Thyroid gland (tissue), 4 donors: ENCODE data around the gene LCE1F. TPM values are rescaled to one million over a fixed set of nuclear protein-coding genes. Genes with fewer than 3 reads are reported as not detected.

ENCODE experiments used
- DNase-seq, 2 donors: peaks; one replicate each; pipeline ENCODE4 v3.0.0-alpha.2; 2019
- H3K27ac ChIP-seq, 3 donors: fragments of 200-600 bp; sonication (generic); 1 replicate in 2 of 3; 2 replicates in 1 of 3; pipeline ENCODE4 v1.5.1; 2016 to 2019; ENCODE audit warnings: mild to moderate bottlenecking in 1 of 3, moderate library complexity in 1 of 3
- H3K27me3 ChIP-seq: fragments of 200-600 bp; sonication (generic); one replicate; pipeline ENCODE4 v1.5.1; 2019
- H3K36me3 ChIP-seq, 2 donors: fragments of 200-600 bp; sonication (generic); one replicate each; pipeline ENCODE4 v1.5.1; 2016 to 2019
- H3K4me1 ChIP-seq, 2 donors: fragments of 200-600 bp; sonication (generic); one replicate each; pipeline ENCODE4 v1.5.1; 2017 to 2019
- H3K4me3 ChIP-seq, 3 donors: fragments of 200-600 bp; sonication (generic); replicated peaks in 1 of 3; 1 replicate in 2 of 3; 2 replicates in 1 of 3; pipeline ENCODE4 v1.5.1; 2016; ENCODE audit warnings: mild to moderate bottlenecking in 1 of 3
- H3K9me3 ChIP-seq: fragments of 200-600 bp; sonication (generic); one replicate; pipeline ENCODE4 v1.5.1; 2017
- CTCF ChIP-seq, 6 experiments: fragments of 200-600 bp in 3 of 6; fragments of 450-650 bp in 3 of 6; sonication (generic) in 3 of 6; IDR thresholded peaks; one replicate each; pipeline ENCODE4 v1.5.1; 2016 to 2019; ENCODE audit warnings: antibody characterized with exemption in 6 of 6, mild to moderate bottlenecking in 2 of 6, inconsistent platforms in 1 of 6, moderate library complexity in 1 of 6
- POLR2A ChIP-seq, 2 donors: fragments of 450-650 bp; IDR thresholded peaks; one replicate each; pipeline ENCODE4 v1.6.1; 2017; ENCODE audit warnings: antibody characterized with exemption in 2 of 2, mild to moderate bottlenecking in 2 of 2, moderate library complexity in 1 of 2
- WGBS, 2 donors: methylation state at CpG; one replicate each; pipeline ENCODE4 v1.1.5; 2017; 5-methylcytosine and 5-hydroxymethylcytosine counted together
- intact Hi-C: fragments of 100-400 bp; cut with DNase I; formaldehyde crosslinking; loops from one replicate; pipeline ENCODE4 v1.15.1; 2023
- total RNA-seq, 4 donors: library from RNA; depleted of rRNA; stranded (reverse); fragments of >200 nt; gene quantifications; one replicate each; pipeline ENCODE4 v1.2.3, GENCODE V29; 2016

The LCE1F gene
- total RNA-seq, 4 donors from 2014 or later = not detected

- Histone ChIP-seq H3K36me3 (no peaks in the 10 kb centered on the region), H3K27ac (no peak overlapping the region), H3K4me3 (no peak overlapping the region), H3K4me1 (no peaks in the 10 kb centered on the region), H3K27me3 (no peaks in the 10 kb centered on the region), H3K9me3 (no peaks in the 10 kb centered on the region)
- intact Hi-C loops = no loop called here
- no peak for DNase-seq
- no peak for TF ChIP-seq POLR2A (IDR thresholded peaks at IDR 0.05)
- TF ChIP-seq CTCF (IDR thresholded peaks at IDR 0.05) = no peak
- WGBS, 2 donors = 67 to 69% methylated on average over 1 of the region's 1 CpG
Measured at GRCh38 chr1:152747831-152748230, 27.1 kb upstream of the LCE1F start.

GRCh38 chr1:152752225-152752624 lies 22.7 kb upstream of the LCE1F start:
- TF ChIP-seq CTCF (IDR thresholded peaks at IDR 0.05) (no peak), POLR2A (IDR thresholded peaks at IDR 0.05) (no peak)
- no peak for DNase-seq
- Histone ChIP-seq H3K4me3 (no peak overlapping the region), H3K36me3 (no peaks in the 10 kb centered on the region), H3K9me3 (no peaks in the 10 kb centered on the region), H3K27me3 (no peaks in the 10 kb centered on the region), H3K27ac (no peak overlapping the region), H3K4me1 (no peaks in the 10 kb centered on the region)
- intact Hi-C loops = no loop called here
- WGBS, 2 donors = 38 to 61% methylated on average over 1 of the region's 1 CpG

GRCh38 chr1:152753586-152753985 lies 21.4 kb upstream of the LCE1F start:
- 41 to 52% methylated on average over 1 of the region's 1 CpG for WGBS, 2 donors
- intact Hi-C loops = no loop called here
- no peak overlapping the region for H3K27ac ChIP-seq
- no peak for TF ChIP-seq CTCF (IDR thresholded peaks at IDR 0.05)
- TF ChIP-seq POLR2A (IDR thresholded peaks at IDR 0.05) = no peak
- H3K4me3 ChIP-seq = no peak overlapping the region
- H3K27me3 ChIP-seq = no peaks in the 10 kb centered on the region
- H3K36me3 ChIP-seq = no peaks in the 10 kb centered on the region
- H3K9me3 ChIP-seq = no peaks in the 10 kb centered on the region
- no peaks in the 10 kb centered on the region for H3K4me1 ChIP-seq
- no peak for DNase-seq

GRCh38 chr1:152756872-152757271 lies 18.1 kb upstream of the LCE1F start:
- no peaks in the 10 kb centered on the region for H3K9me3 ChIP-seq
- no peak overlapping the region for H3K4me3 ChIP-seq
- WGBS, 2 donors = 87% methylated on average over 2 of the region's 2 CpGs
- H3K4me1 ChIP-seq = no peaks in the 10 kb centered on the region
- intact Hi-C loops = no loop called here
- H3K36me3 ChIP-seq = no peaks in the 10 kb centered on the region
- no peak for TF ChIP-seq POLR2A (IDR thresholded peaks at IDR 0.05)
- TF ChIP-seq CTCF (IDR thresholded peaks at IDR 0.05) = no peak
- DNase-seq = peak in 1 of 2 donors; percentile 31
- no peak overlapping the region for H3K27ac ChIP-seq
- H3K27me3 ChIP-seq = no peaks in the 10 kb centered on the region

DNA sequence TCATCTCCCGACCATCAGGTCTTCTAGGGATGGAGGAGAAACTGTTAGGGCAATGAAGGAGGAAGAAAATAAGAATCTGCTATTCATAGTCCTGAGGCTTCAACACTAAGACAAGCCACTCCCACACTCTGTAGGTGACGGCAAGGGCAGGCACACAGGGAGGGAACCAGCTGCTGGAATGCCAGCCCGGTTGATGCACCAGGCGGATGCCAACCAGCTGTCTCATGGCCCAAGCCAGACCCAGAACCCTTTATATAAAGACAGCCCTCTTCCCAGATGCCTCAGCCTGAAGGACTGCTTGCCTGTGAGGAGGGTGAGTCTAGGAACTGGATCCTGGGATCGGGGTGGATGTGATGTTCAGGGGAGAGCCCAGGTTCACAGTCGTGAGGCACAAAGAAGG lies 17.2 kb upstream of the LCE1F start, which contains the start of gene KPRP:
KPRP (plus strand) TSS at position 279 of the 400 bp plus-strand sequence. CDS start 1,564 bp downstream, outside the sequence.
- no peaks in the 10 kb centered on the region for H3K9me3 ChIP-seq
- intact Hi-C loops = no loop called here
- no peak for DNase-seq
- no peaks in the 10 kb centered on the region for H3K27me3 ChIP-seq
- TF ChIP-seq CTCF (IDR thresholded peaks at IDR 0.05) = no peak
- no peak for TF ChIP-seq POLR2A (IDR thresholded peaks at IDR 0.05)
- H3K27ac ChIP-seq = no peak within 1 kb of the TSS
- WGBS, 2 donors = 72 to 82% methylated on average over 6 of the region's 6 CpGs
- H3K4me1 ChIP-seq = no peaks in the 10 kb centered on the region
- no peak within 1 kb of the TSS for H3K4me3 ChIP-seq
- no peaks in the 10 kb centered on the region for H3K36me3 ChIP-seq
